T-helper 22 cell (primary cell): ENCODE measurements around the gene KIAA1614.

Experiments used
- DNase-seq: peaks from one replicate; pipeline ENCODE4 v3.0.0-alpha.2; 2020; ENCODE audit warnings: low read depth

KIAA1614 gene

GRCh38 chr1:180912801-180913565 lies at the start of gene KIAA1614:
TSS of gene KIAA1614 (plus strand) at chr1:180912897. CDS start at chr1:180913244, 347 bp downstream.
- DNase-seq = no peak

- no peak for DNase-seq
These were observed 49.4 kb upstream of the KIAA1614 start for GRCh38 chr1:180863158-180863775.

DNA sequence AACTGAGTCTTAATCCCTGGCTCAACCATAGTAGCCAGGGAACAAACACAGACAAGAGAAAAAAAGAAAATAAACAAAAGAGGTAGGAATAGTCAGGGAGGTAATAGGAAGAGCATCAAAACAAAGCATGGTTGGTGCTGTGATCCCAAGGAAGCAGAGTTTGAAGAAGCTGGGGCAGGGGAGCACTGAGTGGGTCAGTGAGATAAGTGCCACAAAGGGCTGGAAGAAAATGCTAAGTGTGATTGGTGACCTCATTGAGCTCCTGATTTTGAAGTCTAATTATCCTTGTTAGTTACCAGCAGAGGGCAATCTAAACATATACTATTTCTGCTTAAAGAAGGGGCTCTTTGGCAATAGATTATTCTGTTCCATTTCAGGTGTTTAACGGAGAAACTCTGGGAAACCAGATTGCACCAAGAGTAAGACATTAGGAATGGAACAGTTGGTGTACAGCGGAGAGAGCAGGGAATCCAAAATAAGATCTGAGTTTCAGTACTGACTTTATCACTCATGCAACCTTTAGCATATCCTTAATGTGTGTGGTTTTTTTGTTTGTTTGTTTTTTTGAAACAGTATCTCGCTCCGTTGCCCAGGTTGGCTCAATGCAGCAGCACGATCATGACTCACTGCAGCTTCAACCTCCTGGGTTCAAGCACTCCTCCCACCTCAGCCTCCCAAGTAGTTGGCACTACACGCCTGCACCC lies 30.7 kb upstream of the KIAA1614 start:
- DNase-seq = no peak

DNA sequence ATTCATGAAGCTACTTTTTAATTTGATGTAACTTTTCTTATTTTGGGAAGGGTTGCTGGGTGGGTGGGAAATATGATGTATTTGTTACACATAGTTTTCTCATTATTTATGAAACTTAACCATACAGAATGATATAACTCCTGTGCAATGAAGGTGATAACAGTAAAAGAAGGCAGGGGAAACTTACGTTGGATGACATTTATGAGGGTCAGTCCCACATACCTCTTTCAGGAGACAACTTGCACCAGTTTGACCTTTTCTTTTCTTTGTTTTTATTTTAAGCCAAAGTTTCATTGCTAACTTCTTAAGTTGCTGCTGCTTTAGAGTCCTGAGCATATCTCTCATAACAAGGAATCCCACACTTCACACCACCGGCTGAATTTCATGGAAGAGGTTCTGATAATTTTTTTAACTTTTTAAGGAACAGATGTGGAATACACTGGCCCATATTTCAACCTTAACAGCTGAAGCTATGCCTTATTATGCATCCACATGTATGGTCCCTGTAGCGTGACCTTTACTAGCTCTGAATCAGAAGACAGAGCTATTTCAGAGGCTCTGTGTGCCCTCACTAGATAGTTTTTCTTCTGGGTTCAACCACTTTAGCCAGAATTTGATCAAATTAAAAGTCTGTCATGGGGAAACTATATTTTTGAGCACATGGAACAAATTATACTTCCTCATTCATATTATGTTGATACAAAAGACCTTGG lies 28.0 kb upstream of the KIAA1614 start:
- DNase-seq = no peak

DNA sequence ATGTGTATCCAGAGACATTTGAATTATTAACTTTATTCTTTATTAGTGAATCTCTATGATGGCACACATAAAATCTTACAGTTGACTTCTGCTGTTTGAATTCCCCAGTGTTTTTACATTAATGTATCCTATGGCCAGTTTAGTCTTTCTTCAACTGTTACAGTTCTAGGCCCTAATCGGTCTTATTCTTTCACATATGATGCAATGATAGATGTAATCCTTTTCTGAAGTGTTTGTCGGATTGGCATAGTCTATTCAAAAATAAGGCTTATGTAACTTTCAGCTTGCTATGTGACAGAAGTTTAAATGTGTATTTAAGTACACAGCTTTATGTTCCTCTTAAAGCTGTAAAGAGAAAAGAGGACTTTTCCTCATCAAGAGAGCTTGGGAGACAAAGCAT lies 26.4 kb upstream of the KIAA1614 start:
- DNase-seq = no peak

- no peak for DNase-seq
These were observed 24.9 kb upstream of the KIAA1614 start for GRCh38 chr1:180887841-180888240.

DNA sequence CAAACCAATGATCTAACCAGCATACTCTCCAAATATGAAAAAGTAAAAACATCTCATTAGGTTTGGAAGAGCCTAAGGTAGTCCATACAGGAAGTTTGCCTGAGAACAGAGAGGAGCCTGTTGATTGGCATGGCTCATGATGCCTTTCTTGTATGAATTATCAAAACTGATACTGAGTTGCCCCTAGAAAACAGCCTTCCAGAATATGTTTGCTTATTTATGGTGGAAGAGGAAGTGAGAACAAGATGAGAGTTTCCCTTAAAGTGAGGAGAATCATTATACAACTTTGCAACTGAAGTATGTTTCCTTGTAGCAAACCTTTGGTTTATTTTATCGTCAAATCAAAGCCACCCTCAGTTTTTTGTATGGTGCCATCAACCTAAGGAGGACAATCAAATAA lies 23.8 kb upstream of the KIAA1614 start:
- DNase-seq = no peak

DNA sequence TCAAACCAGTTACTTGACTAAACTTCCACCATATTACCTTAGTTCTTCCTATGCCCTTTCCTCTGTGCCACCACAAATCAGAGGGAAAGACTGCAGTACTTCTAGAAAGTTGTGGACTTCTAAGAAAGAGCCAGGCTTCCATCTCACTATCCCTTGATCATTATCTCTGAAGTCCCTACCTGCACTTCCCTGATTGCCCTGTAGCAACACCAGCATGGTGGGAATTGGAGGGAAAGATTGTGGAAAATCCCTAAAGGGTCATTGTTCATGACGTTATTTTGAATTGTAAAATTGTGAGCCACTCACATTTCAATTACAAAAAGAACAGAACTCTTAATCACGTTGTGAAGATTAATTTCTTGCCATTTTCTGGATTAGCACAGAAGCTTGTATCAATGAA lies 23.4 kb upstream of the KIAA1614 start:
- no peak for DNase-seq

GRCh38 chr1:180892272-180892671 lies 20.4 kb upstream of the KIAA1614 start:
- no peak for DNase-seq

GRCh38 chr1:180892675-180893074 lies 20.0 kb upstream of the KIAA1614 start:
- DNase-seq = no peak

GRCh38 chr1:180893614-180894013 lies 19.1 kb upstream of the KIAA1614 start:
- DNase-seq = no peak

DNA sequence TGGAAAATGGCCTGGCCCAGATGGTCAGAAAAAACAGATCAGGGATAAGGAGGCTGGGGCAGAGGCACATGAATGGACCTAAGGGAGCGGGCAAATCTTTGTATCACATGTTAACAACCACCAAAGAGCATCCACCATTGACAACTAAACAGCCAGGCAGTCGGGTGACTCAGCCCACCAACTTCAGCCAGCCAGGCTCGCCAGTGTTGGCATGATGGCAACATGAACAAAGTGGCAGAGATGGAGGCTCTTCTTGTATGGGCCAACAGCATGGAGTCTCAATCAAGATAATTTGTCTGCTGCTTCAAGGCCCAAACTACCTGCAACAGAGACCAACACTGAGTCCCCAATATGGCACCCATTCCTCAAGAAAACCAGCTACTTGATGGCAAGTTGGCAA lies 16.5 kb upstream of the KIAA1614 start:
- no peak for DNase-seq

- no peak for DNase-seq
These were observed 14.1 kb upstream of the KIAA1614 start for GRCh38 chr1:180898441-180899219.

GRCh38 chr1:180899262-180899661 lies 13.4 kb upstream of the KIAA1614 start:
- no peak for DNase-seq

DNA sequence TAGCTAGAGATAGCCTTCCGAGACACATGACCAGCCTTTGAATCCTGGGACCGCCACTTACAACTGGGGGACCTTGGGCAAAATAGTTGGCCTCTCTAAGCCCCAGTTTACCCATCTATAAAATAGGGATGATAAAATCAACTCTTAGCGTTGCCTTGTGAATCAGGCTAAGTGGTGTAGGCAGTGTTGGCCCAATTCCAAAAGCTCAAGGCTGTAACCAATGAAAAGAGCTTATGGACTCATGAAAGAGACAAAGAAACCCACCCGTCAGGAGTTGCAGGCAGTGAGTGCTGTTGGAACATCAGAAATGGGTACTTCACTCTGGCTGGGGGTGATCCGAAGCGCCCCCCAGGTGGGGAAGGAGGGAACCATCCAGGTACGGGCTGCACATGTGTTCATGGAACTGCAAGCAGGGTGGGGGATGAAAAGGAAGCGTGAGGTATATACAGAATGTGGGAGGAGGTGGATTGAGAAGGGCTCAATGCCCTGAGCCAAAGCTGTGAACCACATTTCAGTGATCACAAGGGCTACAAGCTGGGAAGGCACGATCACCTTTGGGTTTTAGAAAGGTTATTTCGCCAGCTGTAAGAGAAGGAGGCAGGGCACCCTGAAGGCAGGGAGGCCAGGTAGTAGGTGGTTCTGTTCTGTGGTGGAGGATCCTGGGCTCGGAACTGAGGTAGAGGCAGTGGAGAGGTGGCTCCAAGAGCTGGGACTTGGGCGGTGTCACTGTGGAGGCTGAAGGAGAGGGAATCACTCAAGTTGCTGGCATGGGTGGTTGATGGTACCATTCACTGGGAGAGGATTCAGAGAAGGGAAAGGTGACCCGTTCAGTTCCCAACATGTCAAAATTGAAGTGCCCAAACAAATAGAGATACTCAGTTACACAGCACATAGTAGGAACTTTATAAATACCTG lies 11.4 kb upstream of the KIAA1614 start:
- no peak for DNase-seq

GRCh38 chr1:180902541-180902940 lies 10.2 kb upstream of the KIAA1614 start:
- no peak for DNase-seq

- DNase-seq = no peak
These were observed 6.8 kb upstream of the KIAA1614 start for GRCh38 chr1:180905927-180906326.

DNA sequence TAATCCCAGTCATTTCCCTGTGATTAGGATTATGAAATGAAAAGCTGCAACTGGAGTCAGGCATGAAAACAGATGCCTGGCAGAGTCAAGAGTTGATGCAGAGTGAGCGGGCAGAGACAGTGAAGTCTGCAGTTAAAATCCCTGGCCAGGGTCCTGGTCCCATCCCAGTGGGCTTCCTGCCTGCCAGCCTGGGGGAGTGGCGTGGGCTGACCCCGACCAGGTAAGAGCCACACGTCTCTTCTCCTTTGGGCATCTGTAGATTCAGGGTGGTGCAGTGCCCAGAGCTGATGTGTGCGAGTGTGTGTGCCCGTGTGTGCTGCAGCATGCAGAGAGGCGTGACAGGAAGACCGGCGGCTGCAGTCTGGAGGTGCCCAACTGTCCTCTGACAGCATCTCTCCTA lies 6.2 kb upstream of the KIAA1614 start:
- DNase-seq = no peak

DNA sequence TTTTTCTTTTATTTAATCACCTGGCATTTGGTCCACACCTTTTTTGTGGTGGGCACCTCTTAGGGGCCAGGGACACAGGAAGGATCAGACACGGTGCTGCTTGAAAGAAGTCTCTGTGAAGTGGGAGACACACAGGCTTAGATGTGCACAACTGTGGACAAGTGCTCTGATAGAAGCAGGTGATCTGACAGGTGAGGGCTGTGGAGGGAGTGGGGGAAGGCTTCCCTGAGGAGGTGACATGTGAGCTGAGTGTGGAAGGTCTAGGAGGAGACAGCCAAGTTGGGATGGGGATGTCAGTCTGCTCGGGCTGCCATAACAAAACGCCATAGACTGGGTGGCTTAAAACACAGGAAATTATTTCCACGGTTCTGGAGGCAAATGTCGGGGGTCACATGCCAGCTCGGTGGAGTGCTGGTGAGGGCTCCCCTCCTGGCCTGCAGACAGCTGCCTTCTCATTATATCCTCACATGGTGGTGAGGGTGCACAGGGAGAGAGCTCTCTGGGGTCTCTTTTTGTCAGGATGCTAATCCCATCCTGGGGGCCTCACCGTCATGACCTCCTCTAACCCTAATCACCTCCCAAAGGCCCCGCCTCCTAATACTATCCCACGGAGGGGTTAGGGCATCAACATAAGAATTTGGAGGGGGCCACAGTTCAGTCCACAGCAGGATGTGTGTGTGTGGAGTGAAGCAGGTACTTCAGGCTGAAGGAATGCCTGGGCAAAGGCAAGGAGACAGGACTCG lies 5.2 kb upstream of the KIAA1614 start:
- DNase-seq = no peak
